IPS-11a (cell line): ENCODE measurements around the gene GAD1.

Experiments
- H3K4me3 ChIP-seq: one replicate; pipeline ENCODE4 v1.5.1; 2013; ENCODE audit warnings: low read depth, low read length, control low read depth

The GAD1 gene

GRCh38 chr2:170840717-170841210 lies 24.1 kb downstream of the GAD1 start:
- no peak overlapping the region for H3K4me3 ChIP-seq

DNA sequence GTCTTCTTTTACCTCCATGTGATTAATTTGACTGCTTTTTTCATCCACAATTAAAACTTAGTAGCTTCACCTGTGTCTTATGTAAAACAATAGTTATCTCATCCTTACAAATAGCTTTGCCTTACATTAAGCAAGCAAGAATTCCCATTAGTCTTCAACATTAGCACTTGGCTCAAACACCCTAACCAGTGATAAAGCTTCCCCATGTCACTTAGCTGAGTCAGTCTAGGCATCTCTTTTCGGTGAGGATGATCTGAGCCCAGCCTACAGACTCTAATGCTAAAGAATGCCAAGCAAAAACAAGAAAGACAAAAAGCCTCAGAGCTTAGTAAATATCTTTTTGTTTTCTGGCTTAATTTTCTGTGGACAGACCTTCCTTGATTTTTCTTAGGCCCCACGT lies 26.1 kb downstream of the GAD1 start:
- H3K4me3 ChIP-seq = no peak overlapping the region

DNA sequence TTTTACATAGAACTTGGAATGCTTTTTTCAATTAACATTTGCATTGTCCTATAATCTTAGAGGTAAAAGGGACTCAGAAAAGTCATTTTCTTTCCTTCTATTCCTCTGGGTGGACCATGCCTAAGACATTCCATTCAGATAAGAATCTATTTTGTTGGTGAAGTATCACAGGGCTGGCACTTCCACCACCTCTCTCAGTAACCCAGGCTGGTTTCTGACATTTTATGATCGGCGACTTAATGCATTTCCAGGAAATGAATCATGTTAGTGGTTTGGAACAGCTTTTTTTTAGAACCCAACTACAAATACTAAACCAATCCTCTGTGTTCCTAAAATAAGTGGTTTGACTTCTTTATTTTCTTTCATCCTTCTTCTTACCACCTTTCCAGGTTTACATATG lies 27.0 kb downstream of the GAD1 start:
- H3K4me3 ChIP-seq = no peak overlapping the region

- H3K4me3 ChIP-seq = no peak overlapping the region
Measured at GRCh38 chr2:170845343-170845742, 28.7 kb downstream of the GAD1 start.

DNA sequence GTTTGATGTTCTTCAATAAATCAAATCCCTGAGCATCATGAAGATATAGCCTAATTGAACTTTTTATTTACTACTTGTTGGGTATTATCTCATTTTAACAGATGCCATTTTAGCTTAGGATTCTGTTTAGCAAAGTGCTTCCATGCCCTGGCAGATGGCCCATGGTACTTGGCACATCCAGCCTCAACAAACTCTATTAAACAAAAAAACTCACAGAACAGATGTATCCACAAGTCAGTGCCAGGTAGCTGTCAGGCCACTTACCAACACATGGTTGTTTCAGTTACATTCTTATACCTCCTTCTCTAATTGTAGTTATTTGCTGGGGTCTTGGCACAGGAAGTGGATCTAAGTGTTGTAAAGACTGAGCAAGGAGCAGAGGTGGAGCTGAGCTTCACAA lies 29.6 kb downstream of the GAD1 start:
- no peak overlapping the region for H3K4me3 ChIP-seq

- H3K4me3 ChIP-seq = no peak overlapping the region
Measured at GRCh38 chr2:170847716-170848115, 31.0 kb downstream of the GAD1 start.

- no peak overlapping the region for H3K4me3 ChIP-seq
Measured at GRCh38 chr2:170848587-170848986, 31.9 kb downstream of the GAD1 start.

DNA sequence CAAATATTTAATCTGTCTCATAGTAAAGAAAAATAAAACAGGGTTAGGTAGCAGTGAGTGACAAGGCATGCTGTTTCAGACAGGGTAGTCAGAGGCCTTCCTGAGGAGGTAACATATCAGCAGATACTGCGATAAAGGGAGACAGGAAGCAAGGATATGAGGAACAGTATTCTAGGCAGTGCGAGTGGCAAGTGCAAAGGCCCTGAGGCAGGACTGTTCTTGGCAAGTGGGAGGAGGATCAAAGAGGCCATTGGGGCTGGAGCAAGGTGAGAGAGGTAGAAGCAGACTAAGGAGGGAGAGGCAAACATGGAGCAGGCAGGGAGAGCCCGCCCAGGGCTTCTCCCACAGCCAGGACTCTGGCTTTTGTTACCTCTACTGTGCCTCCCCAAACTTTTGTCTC lies 33.6 kb downstream of the GAD1 start:
- no peak overlapping the region for H3K4me3 ChIP-seq

DNA sequence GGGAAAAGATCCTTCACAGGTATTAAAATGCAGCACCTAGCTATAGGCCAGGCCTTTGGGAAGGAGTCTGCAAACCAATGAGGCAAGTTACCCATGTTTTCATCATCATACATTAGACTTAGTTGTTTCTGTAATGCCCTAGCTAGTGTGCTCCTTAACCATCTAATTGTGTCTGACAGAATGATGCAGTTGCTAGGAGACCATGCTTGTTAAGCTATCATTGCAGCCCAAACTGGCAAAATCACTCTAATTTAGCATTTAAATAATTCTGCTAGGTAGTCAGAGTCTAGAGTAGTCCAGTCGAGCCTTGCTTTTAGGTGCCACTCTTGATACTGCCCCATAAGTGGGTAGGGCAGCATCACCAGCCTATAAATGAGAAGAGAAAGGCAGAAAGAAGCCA lies 34.9 kb downstream of the GAD1 start:
- H3K4me3 ChIP-seq = no peak overlapping the region

DNA sequence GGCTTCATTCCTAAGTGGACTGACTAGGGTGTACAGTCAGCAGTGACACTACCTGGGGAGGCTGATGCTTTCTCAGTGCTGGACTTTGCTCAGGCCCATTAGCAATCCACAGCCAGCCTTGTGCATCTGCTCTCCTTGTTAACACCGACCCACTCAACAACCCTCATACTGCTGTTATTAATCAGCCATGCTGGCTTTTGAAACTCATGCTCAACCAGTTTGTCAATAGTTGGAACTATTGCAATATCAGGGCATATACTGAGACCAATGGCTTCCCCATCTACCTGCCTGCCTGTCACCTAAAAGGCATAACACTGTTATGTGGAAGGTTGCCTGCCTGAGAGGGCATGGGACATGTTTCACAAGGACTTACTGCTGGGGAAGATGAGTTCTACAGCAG lies 39.4 kb downstream of the GAD1 start:
- H3K4me3 ChIP-seq = no peak overlapping the region

- no peak overlapping the region for H3K4me3 ChIP-seq
Measured at GRCh38 chr2:170862286-170862902, 45.7 kb downstream of the GAD1 start.

GRCh38 chr2:170863087-170863486 lies 46.4 kb downstream of the GAD1 start:
- no peak overlapping the region for H3K4me3 ChIP-seq

GRCh38 chr2:170869036-170869435 lies 52.3 kb downstream of the GAD1 start:
- H3K4me3 ChIP-seq = no peak overlapping the region

DNA sequence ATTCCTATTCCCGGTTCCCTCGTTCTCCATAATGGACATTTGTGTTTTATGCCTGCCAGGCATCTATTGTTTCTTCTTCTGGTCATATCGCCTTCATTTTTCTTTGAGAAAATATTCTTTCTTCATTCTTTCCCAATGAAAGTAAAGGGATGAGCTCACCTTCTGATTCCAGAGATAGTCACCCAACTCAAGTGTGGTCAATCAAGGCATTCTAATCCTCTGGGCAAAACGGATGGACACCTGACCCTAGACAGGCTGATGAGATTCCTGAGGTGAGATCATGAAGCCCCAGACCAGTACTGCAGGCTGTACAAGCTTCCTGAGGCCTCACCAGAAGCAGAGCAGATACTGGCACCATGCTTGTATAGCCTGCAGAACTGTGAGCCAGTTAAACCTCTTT lies 52.8 kb downstream of the GAD1 start:
- no peak overlapping the region for H3K4me3 ChIP-seq

- H3K4me3 ChIP-seq = no peak overlapping the region
Measured at GRCh38 chr2:170873035-170873692, 56.5 kb downstream of the GAD1 start.

- no peak overlapping the region for H3K4me3 ChIP-seq
Measured at GRCh38 chr2:170878066-170878465, 61.4 kb downstream of the GAD1 start.

DNA sequence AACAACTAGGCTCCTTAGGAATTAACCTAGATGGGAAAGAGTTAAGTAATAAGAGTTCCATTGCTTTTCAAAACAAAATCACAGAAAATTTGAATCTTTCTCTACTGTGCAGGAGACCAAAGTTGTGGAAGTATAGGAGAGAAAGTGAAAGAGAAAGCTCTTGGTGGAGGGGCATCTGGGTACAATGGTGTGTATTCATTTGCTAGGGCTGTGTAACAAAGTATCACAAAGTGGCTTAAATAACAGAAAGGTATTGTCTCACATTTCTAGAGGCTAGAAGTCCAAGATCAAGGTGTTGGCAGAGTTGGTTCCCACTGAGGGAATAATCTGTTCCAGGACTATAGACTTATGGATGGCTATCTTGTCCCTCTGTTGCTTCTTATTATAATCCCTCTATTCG lies 61.8 kb downstream of the GAD1 start:
- H3K4me3 ChIP-seq = no peak overlapping the region

DNA sequence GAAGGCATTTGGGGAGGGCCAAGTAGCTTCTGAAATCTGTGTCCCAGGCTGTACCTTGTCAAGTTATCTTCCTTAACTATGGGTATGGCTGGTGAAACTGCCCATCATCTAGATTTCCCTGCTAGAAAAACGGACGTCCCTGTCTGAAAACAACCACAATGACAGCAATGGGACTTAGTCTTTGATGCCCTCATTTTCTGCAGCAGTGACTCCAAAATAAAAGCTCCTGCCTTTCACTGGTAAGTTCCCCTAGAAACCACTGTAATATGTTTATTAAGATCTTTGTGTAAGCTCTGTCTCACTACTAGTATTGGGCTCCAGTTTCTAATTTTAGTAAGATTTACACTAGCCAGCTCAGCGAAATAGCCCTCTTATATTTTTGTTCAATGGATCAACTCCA lies 65.2 kb downstream of the GAD1 start:
- no peak overlapping the region for H3K4me3 ChIP-seq

GRCh38 chr2:170882758-170883157 lies 66.1 kb downstream of the GAD1 start:
- no peak overlapping the region for H3K4me3 ChIP-seq

- H3K4me3 ChIP-seq = no peak overlapping the region
Measured at GRCh38 chr2:170883683-170884082, 67.0 kb downstream of the GAD1 start.

GRCh38 chr2:170885130-170885791 lies 68.6 kb downstream of the GAD1 start:
- H3K4me3 ChIP-seq = no peak overlapping the region

DNA sequence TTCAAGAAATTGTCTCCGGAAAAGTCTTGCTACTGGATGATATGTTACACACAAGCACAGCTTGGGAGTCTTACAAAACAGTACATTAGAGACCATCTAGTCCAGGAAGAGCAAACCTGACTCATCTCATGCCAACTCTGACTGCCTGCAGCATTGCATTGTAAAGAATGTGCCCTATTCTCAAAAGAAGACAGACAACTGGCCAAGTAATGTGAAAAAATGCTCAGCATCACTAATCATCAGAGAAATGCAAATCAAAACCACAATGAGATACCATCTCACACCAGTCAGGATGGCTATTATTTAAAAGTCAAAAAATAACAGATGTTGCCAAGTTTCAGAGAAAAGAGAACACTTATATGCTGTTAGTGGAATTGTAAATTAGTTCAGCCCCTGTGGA lies 69.7 kb downstream of the GAD1 start:
- no peak overlapping the region for H3K4me3 ChIP-seq
